GM18526 (cell line): ENCODE measurements around the gene PDE4D.

Experiments
- POLR2A ChIP-seq: IDR thresholded peaks from 3 replicates; pipeline ENCODE4 v1.6.1; 2011; ENCODE audit not compliant: insufficient read length; ENCODE audit errors: extremely low read depth

The PDE4D gene

DNA sequence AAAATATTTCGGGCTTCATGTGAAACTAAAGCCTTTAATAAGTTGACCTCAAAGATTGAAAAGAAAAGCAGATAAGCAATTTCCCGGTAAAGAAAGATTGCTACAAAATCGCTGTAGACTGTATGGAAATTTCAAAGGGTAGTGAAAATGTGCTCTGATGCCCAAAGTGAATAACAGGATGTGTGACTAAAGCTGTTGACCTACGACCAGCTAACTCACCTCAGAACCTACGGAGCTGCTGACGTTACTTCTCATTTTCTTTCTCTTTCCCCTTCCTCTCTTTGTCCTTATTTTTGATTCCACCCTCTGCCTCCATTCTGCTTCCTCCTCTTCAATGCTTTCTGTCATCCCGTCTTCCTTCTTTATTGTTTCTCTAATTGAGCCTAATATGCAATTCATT, 103.2 kb downstream of the PDE4D start:
- TF ChIP-seq POLR2A: no peak

DNA sequence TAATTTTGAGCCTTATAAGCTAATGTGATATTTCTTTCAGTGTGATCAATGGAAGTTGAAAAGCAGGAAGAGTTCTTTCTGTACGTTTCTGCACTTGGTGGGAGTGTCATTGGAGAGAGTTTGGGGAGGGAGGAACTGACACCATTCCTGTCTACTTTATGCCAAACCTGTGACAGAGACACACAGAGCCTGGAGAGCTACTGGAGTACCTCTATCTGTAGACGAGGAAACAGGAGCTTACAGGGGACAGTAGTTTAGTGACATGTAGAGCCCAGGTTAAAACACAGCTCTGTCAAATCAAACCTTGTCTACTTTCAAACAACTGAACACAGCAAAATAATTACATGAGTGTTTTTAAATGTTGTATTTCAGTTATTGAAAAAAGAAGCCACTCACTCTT, 103.6 kb downstream of the PDE4D start:
- TF ChIP-seq POLR2A: no peak

- no peak for TF ChIP-seq POLR2A
Observed at GRCh38 chr5:59789197-59789596, 104.3 kb downstream of the PDE4D start.

DNA sequence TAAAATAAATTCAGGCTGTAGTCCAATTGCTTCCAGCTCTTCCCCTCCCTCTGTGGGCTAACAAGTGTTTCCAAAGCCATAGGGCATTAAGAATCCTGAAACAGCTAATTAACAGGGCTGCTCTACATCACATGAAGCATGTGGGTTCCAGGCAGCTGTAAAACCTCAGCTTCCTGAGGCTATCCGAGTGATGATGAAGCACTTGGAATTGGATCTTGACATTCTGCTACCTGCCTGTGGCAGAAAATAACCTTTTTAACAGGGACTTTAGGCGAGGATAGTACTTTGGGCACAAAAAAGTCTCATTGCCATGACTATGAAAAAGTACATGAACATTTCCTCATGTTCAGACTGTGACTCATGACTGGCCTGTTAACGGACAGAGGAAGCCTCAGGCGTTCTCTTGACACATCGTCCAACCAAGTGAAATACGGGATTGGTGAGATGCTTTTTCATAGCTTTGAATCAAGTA, 107.2 kb downstream of the PDE4D start:
- no peak for TF ChIP-seq POLR2A

- no peak for TF ChIP-seq POLR2A
Observed at GRCh38 chr5:59785676-59786333, 107.7 kb downstream of the PDE4D start.

GRCh38 chr5:59783264-59783663, 110.3 kb downstream of the PDE4D start:
- no peak for TF ChIP-seq POLR2A

GRCh38 chr5:59782856-59783255, 110.7 kb downstream of the PDE4D start:
- TF ChIP-seq POLR2A: no peak

DNA sequence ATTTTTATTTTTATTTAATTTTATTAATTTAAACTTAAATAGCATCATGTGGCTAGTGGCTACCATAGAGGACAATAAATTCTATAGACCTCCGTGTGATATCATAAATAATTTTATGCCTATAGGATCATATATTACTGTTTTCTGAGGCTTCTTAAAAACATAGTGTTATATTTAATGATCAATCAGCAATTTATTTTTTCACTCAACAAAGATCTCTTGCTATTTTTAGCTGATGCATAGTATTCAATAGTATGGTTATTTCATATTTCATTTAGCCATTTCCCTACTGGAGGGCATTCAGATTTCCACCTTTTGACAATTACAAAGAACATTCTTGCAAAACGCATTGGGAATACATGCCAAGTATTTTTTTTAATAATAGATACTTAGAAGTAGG, 114.1 kb downstream of the PDE4D start:
- no peak for TF ChIP-seq POLR2A

DNA sequence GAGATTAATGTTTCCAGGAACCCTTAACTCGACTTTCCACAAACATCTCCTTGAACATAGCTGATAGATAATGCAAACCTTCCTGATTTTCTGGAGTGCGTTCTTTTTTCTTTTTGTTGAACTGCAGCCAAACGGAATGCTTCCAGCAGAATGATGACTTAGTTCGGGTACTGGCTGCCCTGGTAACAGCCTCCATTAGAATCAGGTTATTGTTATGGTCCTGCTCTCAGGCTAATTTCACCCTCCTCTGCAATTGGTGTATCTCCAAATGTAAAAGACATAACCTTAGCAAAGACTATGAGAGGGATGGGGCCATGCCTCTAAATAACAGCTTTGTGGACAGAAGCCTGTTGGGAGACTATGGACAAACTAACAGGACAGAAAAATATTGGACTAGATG, 116.5 kb downstream of the PDE4D start:
- no peak for TF ChIP-seq POLR2A

GRCh38 chr5:59773294-59773693, 120.2 kb downstream of the PDE4D start:
- TF ChIP-seq POLR2A: no peak

DNA sequence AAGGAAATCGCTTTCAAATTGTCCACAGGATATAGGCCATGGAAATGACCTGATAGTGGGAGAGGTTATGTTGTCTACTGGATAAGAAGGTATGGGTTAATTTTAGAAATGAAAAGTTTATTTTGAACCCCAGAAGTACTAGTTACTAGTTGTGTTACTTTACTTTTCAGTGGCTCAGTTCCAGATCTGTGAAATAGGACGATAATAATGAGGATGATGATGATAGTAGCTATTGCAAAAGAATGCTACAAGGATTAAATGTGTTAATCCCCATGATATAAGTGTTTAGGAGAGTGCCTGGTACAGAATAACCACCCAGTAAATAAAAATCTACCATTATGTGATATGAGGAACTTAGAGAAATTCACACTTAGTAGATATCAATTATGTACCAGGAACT, 120.8 kb downstream of the PDE4D start:
- TF ChIP-seq POLR2A: no peak

- no peak for TF ChIP-seq POLR2A
Observed at GRCh38 chr5:59772206-59772605, 121.3 kb downstream of the PDE4D start.

- no peak for TF ChIP-seq POLR2A
Observed at GRCh38 chr5:59770953-59771352, 122.6 kb downstream of the PDE4D start.

DNA sequence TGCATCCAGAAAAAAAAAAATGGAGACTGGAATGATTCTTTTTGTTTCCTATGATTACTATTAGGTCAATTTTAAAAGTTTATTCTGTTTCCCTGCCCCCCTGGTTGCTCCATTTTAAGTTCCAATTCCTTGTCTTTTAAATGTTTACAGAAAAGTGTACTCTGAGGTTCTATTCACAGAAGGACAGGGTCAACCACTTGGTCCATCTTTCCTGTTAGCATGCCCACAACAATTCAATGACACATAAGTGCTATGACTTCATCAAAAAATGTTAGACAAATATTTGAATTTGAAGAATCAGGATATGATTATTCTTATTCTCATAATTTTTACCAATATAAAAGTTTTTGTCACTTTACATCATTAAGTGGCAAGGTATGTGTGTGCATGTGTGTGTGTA, 123.7 kb downstream of the PDE4D start:
- TF ChIP-seq POLR2A: no peak

DNA sequence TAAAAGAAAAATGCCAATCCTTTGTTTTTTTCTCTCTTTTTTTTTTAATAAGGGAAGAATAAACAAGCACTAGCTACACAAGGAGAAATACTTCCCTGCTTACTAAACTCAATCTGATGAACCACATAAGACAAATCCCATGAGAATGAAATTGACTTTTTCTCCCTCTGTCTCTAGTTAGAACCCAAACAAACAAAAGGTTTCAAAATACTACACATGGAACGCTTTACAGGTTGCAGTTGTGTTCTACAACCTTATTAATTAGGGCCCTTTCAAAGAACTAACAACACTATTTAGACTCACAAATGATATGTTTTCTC, 124.5 kb downstream of the PDE4D start:
- TF ChIP-seq POLR2A: no peak

DNA sequence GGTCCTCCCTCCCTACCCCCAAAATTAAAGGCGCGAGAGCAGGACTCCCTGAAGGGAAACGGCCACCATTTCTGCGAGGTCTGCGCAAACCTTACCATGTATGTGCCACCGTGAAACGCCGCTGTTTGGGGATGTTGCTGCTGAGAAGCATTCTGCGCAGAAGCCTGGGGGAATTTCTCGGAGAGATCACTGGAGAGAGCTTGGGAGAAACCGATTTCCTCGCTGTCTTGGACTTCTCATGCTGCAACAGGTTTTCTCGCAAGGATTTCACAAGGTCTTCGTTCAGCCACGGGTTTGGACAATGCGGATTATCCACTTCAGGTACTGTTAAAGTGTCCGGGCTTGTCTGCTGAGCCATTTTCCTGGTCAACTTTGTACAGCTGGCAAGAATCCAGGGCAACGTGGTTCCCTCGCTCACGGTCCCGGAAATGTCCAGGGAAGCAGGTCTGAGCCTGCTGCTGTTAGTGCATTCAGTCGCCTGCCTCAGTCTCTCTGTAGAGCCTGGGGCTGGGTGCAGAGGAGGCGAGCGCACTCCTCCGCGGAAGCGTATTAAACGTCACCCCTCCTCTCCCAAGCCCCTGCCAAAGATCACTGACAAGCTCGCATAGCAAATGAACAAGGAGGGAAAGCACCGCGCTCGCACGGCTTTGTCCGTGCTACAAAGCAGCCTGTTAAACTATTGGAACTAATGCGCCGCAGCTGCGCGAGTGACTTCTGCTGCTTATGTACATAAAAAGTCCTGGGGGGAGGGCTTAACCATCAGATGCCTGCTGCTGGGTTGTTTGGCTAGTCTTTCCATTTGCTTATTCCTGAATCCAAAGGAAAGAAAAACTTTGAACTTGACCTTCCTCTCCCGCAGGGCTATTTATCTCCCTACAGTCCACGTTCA, 125.1 kb downstream of the PDE4D start:
- TF ChIP-seq POLR2A: no peak
